GM12878 (cell line): Measurements from ENCODE around the gene RABEP1. TPM values are rescaled to one million over a fixed set of nuclear protein-coding genes. Genes with fewer than 3 reads are reported as not detected.

ENCODE experiments used
- CHD2 ChIP-seq: IDR thresholded peaks from 2 replicates; pipeline ENCODE4 v1.6.1; 2011; ENCODE audit warnings: low read depth, low read length, improper control_type of control experiment, borderline replicate concordance
- MYB ChIP-seq: fragments of 150-350 bp; IDR thresholded peaks from 2 replicates; pipeline ENCODE4 v1.6.1; 2014; ENCODE audit warnings: mild to moderate bottlenecking, low read depth, low read length, borderline replicate concordance
- POLR2AphosphoS5 ChIP-seq: IDR thresholded peaks from 2 replicates; pipeline ENCODE4 v1.6.1; 2011; ENCODE audit warnings: mild to moderate bottlenecking, low read length, inconsistent platforms
- RAD21 ChIP-seq: IDR thresholded peaks from 2 replicates; pipeline ENCODE4 v1.6.1; 2011; ENCODE audit warnings: mild to moderate bottlenecking, low read depth, low read length, moderate library complexity; ENCODE audit not compliant: insufficient read depth
- RAD51 ChIP-seq: fragments of 450-650 bp; IDR thresholded peaks from 2 replicates; pipeline ENCODE4 v1.6.1; 2016; ENCODE audit warnings: moderate library complexity, mild to moderate bottlenecking, inconsistent platforms
- RB1 ChIP-seq: fragments of 450-650 bp; formaldehyde crosslinking; IDR thresholded peaks from 2 replicates; pipeline ENCODE4 v1.6.1; 2017; ENCODE audit warnings: mild to moderate bottlenecking, borderline replicate concordance
- SIN3A ChIP-seq: IDR thresholded peaks from 2 replicates; pipeline ENCODE4 v1.6.1; 2012; ENCODE audit warnings: low read depth, low read length, improper control_type of control experiment
- polyA plus RNA-seq, 11 experiments: library from polyadenylated mRNA; depleted of rRNA in 4 of 11; unstranded in 6 of 11; stranded (reverse) in 5 of 11; fragments of >200 nt; fragmentation: Nextera tagmentation in 4 of 11; fragmentation: Illumina TruSeq in 1 of 11; extraction: Ambion mirVana in 4 of 11; extraction: Trizol in 1 of 11; gene quantifications; 1 replicate in 1 of 11; 2 replicates in 10 of 11; pipeline versions ENCODE4 v1.2.1 to v1.2.3, GENCODE V29; 2011 to 2016; ENCODE audit warnings: inconsistent platforms in 2 of 11, missing spikeins in 2 of 11, low read depth in 1 of 11
- total RNA-seq, 4 experiments: library from RNA; depleted of rRNA in 3 of 4; stranded (reverse); fragments of >200 nt in 3 of 4; fragmentation: Illumina TruSeq in 1 of 4; extraction: Trizol in 1 of 4; gene quantifications; 2 replicates each; pipeline versions ENCODE4 v1.2.1 to v1.2.3, GENCODE V29; 2013 to 2021
- TF ChIP-seq, protein P1 (sequence below), 3 experiments: IDR thresholded peaks in 2 of 3; conservative IDR thresholded peaks in 1 of 3; 2 replicates each; pipeline ENCODE4 v1.5.1; 2011; ENCODE audit warnings: low read depth in 3 of 3, low read length in 3 of 3, mild to moderate bottlenecking in 3 of 3, control low read depth in 2 of 3, moderate library complexity in 2 of 3, inconsistent platforms in 1 of 3, mixed read lengths in 1 of 3; ENCODE audit not compliant: control insufficient read depth in 2 of 3, insufficient read depth in 1 of 3; ENCODE audit errors: extremely low read depth in 1 of 3
- TF ChIP-seq, protein P2 (sequence below): IDR thresholded peaks from 2 replicates; pipeline ENCODE4 v1.6.1; 2012; ENCODE audit warnings: improper control_type of control experiment, low read depth, low read length; ENCODE audit not compliant: insufficient replicate concordance

Gene RABEP1
- total and polyA plus RNA-seq, 10 of the 15 experiments (the other 5 are each of a cell fraction or from before 2014, with no cell fraction given) = 13.4 to 71.4 (median 59.8) TPM

DNA sequence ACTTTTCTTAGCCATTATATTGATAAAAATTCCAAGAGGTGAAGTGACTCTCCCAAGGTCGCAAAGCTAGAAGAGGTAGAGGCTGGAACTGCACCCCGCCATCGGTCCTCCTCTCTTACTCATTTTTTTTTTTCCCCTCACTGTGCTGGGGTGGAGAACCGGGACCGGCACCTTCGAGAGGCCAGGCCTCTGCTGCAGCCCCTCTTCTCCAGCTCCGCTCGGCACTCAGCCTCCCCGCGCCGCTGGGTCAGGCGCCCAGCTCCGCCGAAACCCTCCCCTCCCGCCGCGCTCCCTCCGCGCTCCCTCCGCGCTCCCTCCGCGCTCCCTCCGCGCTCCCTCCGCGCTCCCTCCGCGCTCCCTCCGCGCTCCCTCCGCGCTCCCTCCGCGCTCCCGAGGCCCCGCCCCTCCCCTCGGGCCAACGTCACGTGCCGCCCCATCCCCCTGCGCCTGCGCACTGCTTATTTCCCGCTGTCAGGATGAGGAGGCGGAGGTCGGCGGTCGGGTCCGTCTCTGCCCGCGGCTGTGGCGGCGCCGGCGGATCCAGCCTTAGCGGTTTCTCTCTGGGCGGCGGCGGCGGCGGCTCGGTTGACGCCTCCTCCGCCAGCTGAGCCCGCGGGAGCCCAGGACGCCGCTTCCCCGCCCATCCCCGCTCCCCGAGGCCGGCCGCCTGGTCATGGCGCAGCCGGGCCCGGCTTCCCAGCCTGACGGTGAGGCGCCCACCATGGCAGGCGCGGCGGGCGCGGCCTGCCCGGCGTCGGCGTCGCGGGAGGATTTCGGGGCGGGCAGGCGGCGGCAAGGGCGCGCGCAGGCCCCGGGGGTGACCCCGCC lies at the start of gene RABEP1 (continued):
- TF ChIP-seq, protein P1, sequence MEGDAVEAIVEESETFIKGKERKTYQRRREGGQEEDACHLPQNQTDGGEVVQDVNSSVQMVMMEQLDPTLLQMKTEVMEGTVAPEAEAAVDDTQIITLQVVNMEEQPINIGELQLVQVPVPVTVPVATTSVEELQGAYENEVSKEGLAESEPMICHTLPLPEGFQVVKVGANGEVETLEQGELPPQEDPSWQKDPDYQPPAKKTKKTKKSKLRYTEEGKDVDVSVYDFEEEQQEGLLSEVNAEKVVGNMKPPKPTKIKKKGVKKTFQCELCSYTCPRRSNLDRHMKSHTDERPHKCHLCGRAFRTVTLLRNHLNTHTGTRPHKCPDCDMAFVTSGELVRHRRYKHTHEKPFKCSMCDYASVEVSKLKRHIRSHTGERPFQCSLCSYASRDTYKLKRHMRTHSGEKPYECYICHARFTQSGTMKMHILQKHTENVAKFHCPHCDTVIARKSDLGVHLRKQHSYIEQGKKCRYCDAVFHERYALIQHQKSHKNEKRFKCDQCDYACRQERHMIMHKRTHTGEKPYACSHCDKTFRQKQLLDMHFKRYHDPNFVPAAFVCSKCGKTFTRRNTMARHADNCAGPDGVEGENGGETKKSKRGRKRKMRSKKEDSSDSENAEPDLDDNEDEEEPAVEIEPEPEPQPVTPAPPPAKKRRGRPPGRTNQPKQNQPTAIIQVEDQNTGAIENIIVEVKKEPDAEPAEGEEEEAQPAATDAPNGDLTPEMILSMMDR (IDR thresholded peaks at IDR 0.05 in 2 of 3, conservative IDR thresholded peaks at IDR 0.05 in 1 of 3; ENCODE audit: control insufficient read depth in 2 of 3, extremely low read depth in 1 of 3, insufficient read depth in 1 of 3, low read depth in 3 of 3, low read length in 3 of 3) = peak in 2 of 3 experiments; percentile 11 to 27; a peak in 2 of 6 replicates
- TF ChIP-seq RB1 = peak; percentile 13; the same call in 1 of the 2 replicates
- TF ChIP-seq POLR2AphosphoS5 = peak; percentile 83
- TF ChIP-seq RAD51 = peak; percentile 64; the same call in 1 of the 2 replicates
- no peak for TF ChIP-seq RAD21
- TF ChIP-seq SIN3A = peak; percentile 70; the same call in 1 of the 2 replicates
- TF ChIP-seq, protein P2, sequence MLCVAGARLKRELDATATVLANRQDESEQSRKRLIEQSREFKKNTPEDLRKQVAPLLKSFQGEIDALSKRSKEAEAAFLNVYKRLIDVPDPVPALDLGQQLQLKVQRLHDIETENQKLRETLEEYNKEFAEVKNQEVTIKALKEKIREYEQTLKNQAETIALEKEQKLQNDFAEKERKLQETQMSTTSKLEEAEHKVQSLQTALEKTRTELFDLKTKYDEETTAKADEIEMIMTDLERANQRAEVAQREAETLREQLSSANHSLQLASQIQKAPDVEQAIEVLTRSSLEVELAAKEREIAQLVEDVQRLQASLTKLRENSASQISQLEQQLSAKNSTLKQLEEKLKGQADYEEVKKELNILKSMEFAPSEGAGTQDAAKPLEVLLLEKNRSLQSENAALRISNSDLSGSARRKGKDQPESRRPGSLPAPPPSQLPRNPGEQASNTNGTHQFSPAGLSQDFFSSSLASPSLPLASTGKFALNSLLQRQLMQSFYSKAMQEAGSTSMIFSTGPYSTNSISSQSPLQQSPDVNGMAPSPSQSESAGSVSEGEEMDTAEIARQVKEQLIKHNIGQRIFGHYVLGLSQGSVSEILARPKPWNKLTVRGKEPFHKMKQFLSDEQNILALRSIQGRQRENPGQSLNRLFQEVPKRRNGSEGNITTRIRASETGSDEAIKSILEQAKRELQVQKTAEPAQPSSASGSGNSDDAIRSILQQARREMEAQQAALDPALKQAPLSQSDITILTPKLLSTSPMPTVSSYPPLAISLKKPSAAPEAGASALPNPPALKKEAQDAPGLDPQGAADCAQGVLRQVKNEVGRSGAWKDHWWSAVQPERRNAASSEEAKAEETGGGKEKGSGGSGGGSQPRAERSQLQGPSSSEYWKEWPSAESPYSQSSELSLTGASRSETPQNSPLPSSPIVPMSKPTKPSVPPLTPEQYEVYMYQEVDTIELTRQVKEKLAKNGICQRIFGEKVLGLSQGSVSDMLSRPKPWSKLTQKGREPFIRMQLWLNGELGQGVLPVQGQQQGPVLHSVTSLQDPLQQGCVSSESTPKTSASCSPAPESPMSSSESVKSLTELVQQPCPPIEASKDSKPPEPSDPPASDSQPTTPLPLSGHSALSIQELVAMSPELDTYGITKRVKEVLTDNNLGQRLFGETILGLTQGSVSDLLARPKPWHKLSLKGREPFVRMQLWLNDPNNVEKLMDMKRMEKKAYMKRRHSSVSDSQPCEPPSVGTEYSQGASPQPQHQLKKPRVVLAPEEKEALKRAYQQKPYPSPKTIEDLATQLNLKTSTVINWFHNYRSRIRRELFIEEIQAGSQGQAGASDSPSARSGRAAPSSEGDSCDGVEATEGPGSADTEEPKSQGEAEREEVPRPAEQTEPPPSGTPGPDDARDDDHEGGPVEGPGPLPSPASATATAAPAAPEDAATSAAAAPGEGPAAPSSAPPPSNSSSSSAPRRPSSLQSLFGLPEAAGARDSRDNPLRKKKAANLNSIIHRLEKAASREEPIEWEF = no peak
- TF ChIP-seq MYB = no peak
- peak; percentile 92 for TF ChIP-seq CHD2
